ENCODE data around the gene SMG5. TPM values are rescaled to one million over a fixed set of nuclear protein-coding genes. Genes with fewer than 3 reads are reported as not detected.
A peak's percentile ranks its signal among the peaks of the same experiment; 100 is the strongest.

Gene SMG5
- total RNA-seq, 1 experiment from 2014 or later = 129 TPM

- Histone ChIP-seq H3K4me1 (ENCODE audit: insufficient read depth, low read length, poor library complexity, severe bottlenecking) (peaks cover 8% of the 10 kb centered on the region), H3K36me3 (ENCODE audit: insufficient read depth, low read length, poor library complexity, severe bottlenecking) (peaks cover 42% of the 10 kb centered on the region), H3K4me3 (ENCODE audit: low read depth, low read length, poor library complexity, severe bottlenecking) (peak overlapping the region; percentile 81), H3K27me3 (replicated peaks; ENCODE audit: insufficient read depth, low read depth, low read length, poor library complexity) (no peaks in the 10 kb centered on the region), H3K9me3 (ENCODE audit: low read depth, low read length, poor library complexity, severe bottlenecking) (no peaks in the 10 kb centered on the region), H3K27ac (ENCODE audit: low read depth, low read length, poor library complexity, severe bottlenecking) (peak overlapping the region; percentile 97)
- POLR2A ChIA-PET (ENCODE audit: low non-redundant PET) = interaction anchor here (0.6 kb wide), 1 partner anchor 159 kb away, joined by 3 read pairs; no protein-coding TSS in a partner anchor
- intact Hi-C loops (cut with micrococcal nuclease; ENCODE audit: unreplicated experiment) = no loop called here
- BruUV-seq (replicated peaks) = no TSS peak
- TF ChIP-seq, protein P1, sequence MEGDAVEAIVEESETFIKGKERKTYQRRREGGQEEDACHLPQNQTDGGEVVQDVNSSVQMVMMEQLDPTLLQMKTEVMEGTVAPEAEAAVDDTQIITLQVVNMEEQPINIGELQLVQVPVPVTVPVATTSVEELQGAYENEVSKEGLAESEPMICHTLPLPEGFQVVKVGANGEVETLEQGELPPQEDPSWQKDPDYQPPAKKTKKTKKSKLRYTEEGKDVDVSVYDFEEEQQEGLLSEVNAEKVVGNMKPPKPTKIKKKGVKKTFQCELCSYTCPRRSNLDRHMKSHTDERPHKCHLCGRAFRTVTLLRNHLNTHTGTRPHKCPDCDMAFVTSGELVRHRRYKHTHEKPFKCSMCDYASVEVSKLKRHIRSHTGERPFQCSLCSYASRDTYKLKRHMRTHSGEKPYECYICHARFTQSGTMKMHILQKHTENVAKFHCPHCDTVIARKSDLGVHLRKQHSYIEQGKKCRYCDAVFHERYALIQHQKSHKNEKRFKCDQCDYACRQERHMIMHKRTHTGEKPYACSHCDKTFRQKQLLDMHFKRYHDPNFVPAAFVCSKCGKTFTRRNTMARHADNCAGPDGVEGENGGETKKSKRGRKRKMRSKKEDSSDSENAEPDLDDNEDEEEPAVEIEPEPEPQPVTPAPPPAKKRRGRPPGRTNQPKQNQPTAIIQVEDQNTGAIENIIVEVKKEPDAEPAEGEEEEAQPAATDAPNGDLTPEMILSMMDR (conservative IDR thresholded peaks at IDR 0.05; ENCODE audit: low read depth, low read length) = no peak
- TF ChIP-seq EZH2 (IDR thresholded peaks at IDR 0.05; ENCODE audit: borderline replicate concordance, low read depth, low read length, poor library complexity, severe bottlenecking) = no peak
- CTCF ChIA-PET = interaction anchor here (1.1 kb wide), 1 partner anchor 165 kb away, joined by 3 read pairs; no protein-coding TSS in a partner anchor
- DNase-seq (ENCODE audit: low spot score) = peak; percentile 52
Observed at GRCh38 chr1:156281281-156281680, 1.3 kb downstream of the SMG5 start.

DNA sequence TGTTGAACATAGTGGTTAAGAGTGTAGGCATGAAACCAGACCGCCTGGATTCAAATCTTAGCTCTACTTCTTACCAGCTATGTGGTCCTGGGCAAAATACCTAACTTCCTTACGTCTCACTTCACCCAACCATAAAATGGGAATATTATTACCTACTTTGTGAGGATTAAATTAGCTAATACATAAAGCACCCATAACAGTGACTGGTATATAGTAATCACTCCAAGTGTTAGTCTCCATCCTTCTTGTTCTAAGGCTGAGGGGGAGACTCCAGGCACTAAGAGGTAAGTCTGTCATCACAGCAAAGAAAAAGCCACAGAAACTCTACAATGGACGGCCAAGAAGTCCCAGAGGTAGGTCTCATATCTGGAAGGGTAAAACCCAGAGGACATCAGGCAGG lies 2.8 kb downstream of the SMG5 start:
- Histone ChIP-seq H3K4me3 (ENCODE audit: low read depth, low read length, poor library complexity, severe bottlenecking) (no peak overlapping the region), H3K4me1 (ENCODE audit: insufficient read depth, low read length, poor library complexity, severe bottlenecking) (peaks cover 8% of the 10 kb centered on the region), H3K36me3 (ENCODE audit: insufficient read depth, low read length, poor library complexity, severe bottlenecking) (peaks cover 55% of the 10 kb centered on the region), H3K27me3 (replicated peaks; ENCODE audit: insufficient read depth, low read depth, low read length, poor library complexity) (no peaks in the 10 kb centered on the region), H3K9me3 (ENCODE audit: low read depth, low read length, poor library complexity, severe bottlenecking) (no peaks in the 10 kb centered on the region), H3K27ac (ENCODE audit: low read depth, low read length, poor library complexity, severe bottlenecking) (no peak overlapping the region)
- no peak for DNase-seq (ENCODE audit: low spot score)
- POLR2A ChIA-PET (ENCODE audit: low non-redundant PET) = no interaction called here
- TF ChIP-seq EZH2 (IDR thresholded peaks at IDR 0.05; ENCODE audit: borderline replicate concordance, low read depth, low read length, poor library complexity, severe bottlenecking) = no peak
- TF ChIP-seq, protein P1 (conservative IDR thresholded peaks at IDR 0.05; ENCODE audit: low read depth, low read length) = no peak
- no TSS peak for BruUV-seq (replicated peaks)
- intact Hi-C loops (cut with micrococcal nuclease; ENCODE audit: unreplicated experiment) = loop anchor here (10.0 kb wide), 1 partner anchor 55 kb away; the partner anchor contains the start of genes CCT3 and TSACC
- CTCF ChIA-PET = no interaction called here

- BruUV-seq (replicated peaks) = no TSS peak
- no peak for TF ChIP-seq EZH2 (IDR thresholded peaks at IDR 0.05; ENCODE audit: borderline replicate concordance, low read depth, low read length, poor library complexity, severe bottlenecking)
- TF ChIP-seq, protein P1 (conservative IDR thresholded peaks at IDR 0.05; ENCODE audit: low read depth, low read length) = no peak
- Histone ChIP-seq H3K27me3 (replicated peaks; ENCODE audit: insufficient read depth, low read depth, low read length, poor library complexity) (no peaks in the 10 kb centered on the region), H3K9me3 (ENCODE audit: low read depth, low read length, poor library complexity, severe bottlenecking) (no peaks in the 10 kb centered on the region), H3K36me3 (ENCODE audit: insufficient read depth, low read length, poor library complexity, severe bottlenecking) (peaks cover 82% of the 10 kb centered on the region), H3K4me1 (ENCODE audit: insufficient read depth, low read length, poor library complexity, severe bottlenecking) (peaks cover 8% of the 10 kb centered on the region), H3K4me3 (ENCODE audit: low read depth, low read length, poor library complexity, severe bottlenecking) (no peak overlapping the region), H3K27ac (ENCODE audit: low read depth, low read length, poor library complexity, severe bottlenecking) (no peak overlapping the region)
- intact Hi-C loops (cut with micrococcal nuclease; ENCODE audit: unreplicated experiment) = loop anchor here (10.0 kb wide), 1 partner anchor 58 kb away; the partner anchor contains the start of genes CCT3 and TSACC
- ChIA-PET CTCF (no interaction called here), POLR2A (ENCODE audit: low non-redundant PET) (no interaction called here)
- DNase-seq (ENCODE audit: low spot score) = no peak
Observed at GRCh38 chr1:156276966-156277381, 5.7 kb downstream of the SMG5 start.
